ENCODE data around the gene ASAP3.

Gene ASAP3

GRCh38 chr1:23462766-23463165 is 21.2 kb downstream of the ASAP3 start:
- TF ChIP-seq CTCF (IDR thresholded peaks at IDR 0.05; ENCODE audit: borderline replicate concordance, extremely low read depth, low read length, poor library complexity, severe bottlenecking) (no peak), EZH2 (IDR thresholded peaks at IDR 0.05; ENCODE audit: borderline replicate concordance, low read depth, low read length, severe bottlenecking) (no peak)
- peaks cover 6% of the 10 kb centered on the region for H3K27me3 ChIP-seq (ENCODE audit: insufficient read depth, low read length, poor library complexity)
- no peaks in the 10 kb centered on the region for H3K9me3 ChIP-seq (ENCODE audit: insufficient read depth, low read length, severe bottlenecking)
- no peaks in the 10 kb centered on the region for H3K79me2 ChIP-seq (ENCODE audit: insufficient read depth, low read length)
- H3K36me3 ChIP-seq (ENCODE audit: insufficient read depth, low read length) = no peaks in the 10 kb centered on the region
- no peak overlapping the region for H3K4me3 ChIP-seq (ENCODE audit: low read depth in 1 of 2, low read length in 2 of 2)
- H3K9ac ChIP-seq (ENCODE audit: low read depth, low read length) = no peak overlapping the region
- H3K4me2 ChIP-seq (ENCODE audit: insufficient read depth, low read length) = no peak overlapping the region
- no peak overlapping the region for H2AFZ ChIP-seq (ENCODE audit: low read depth, low read length)
- ATAC-seq (ENCODE audit: insufficient read depth, low read depth) = no peak
- no peaks in the 10 kb centered on the region for H3K4me1 ChIP-seq (ENCODE audit: insufficient read depth, low read length)
- H4K20me1 ChIP-seq (ENCODE audit: insufficient read depth, low read length) = peaks cover 6% of the 10 kb centered on the region; the same call in 1 of the 2 replicates
- no peak for DNase-seq
- H3K27ac ChIP-seq (ENCODE audit: low read length) = no peak overlapping the region

- ATAC-seq (ENCODE audit: insufficient read depth, low read depth) = no peak
- no peaks in the 10 kb centered on the region for H3K36me3 ChIP-seq (ENCODE audit: insufficient read depth, low read length)
These were observed 22.9 kb downstream of the ASAP3 start for GRCh38 chr1:23461050-23461449.

GRCh38 chr1:23460519-23460918 is 23.5 kb downstream of the ASAP3 start:
- H3K9me3 ChIP-seq (ENCODE audit: insufficient read depth, low read length, severe bottlenecking) = no peaks in the 10 kb centered on the region
- no peak overlapping the region for H3K4me2 ChIP-seq (ENCODE audit: insufficient read depth, low read length)
- H3K27me3 ChIP-seq (ENCODE audit: insufficient read depth, low read length, poor library complexity) = peaks cover 11% of the 10 kb centered on the region
- peaks cover 3% of the 10 kb centered on the region; the same call in 1 of the 2 replicates for H4K20me1 ChIP-seq (ENCODE audit: insufficient read depth, low read length)
- H3K4me3 ChIP-seq (ENCODE audit: low read depth in 1 of 2, low read length in 2 of 2) = no peak overlapping the region
- ATAC-seq (ENCODE audit: insufficient read depth, low read depth) (no peak), DNase-seq (no peak)
- H2AFZ ChIP-seq (ENCODE audit: low read depth, low read length) = no peak overlapping the region
- H3K36me3 ChIP-seq (ENCODE audit: insufficient read depth, low read length) = no peaks in the 10 kb centered on the region
- no peaks in the 10 kb centered on the region for H3K4me1 ChIP-seq (ENCODE audit: insufficient read depth, low read length)
- H3K9ac ChIP-seq (ENCODE audit: low read depth, low read length) = no peak overlapping the region
- no peak overlapping the region for H3K27ac ChIP-seq (ENCODE audit: low read length)
- no peak for TF ChIP-seq CTCF (IDR thresholded peaks at IDR 0.05; ENCODE audit: borderline replicate concordance, extremely low read depth, low read length, poor library complexity, severe bottlenecking)
- TF ChIP-seq EZH2 (IDR thresholded peaks at IDR 0.05; ENCODE audit: borderline replicate concordance, low read depth, low read length, severe bottlenecking) = no peak
- H3K79me2 ChIP-seq (ENCODE audit: insufficient read depth, low read length) = no peaks in the 10 kb centered on the region

More at GRCh38 chr1:23461050-23461449, 22.9 kb downstream of the ASAP3 start:
- Histone ChIP-seq H4K20me1 (ENCODE audit: insufficient read depth, low read length) (peaks cover 6% of the 10 kb centered on the region; the same call in 1 of the 2 replicates), H3K9me3 (ENCODE audit: insufficient read depth, low read length, severe bottlenecking) (no peaks in the 10 kb centered on the region), H3K27ac (ENCODE audit: low read length) (no peak overlapping the region), H3K79me2 (ENCODE audit: insufficient read depth, low read length) (no peaks in the 10 kb centered on the region), H3K4me3 (ENCODE audit: low read depth in 1 of 2, low read length in 2 of 2) (no peak overlapping the region), H3K9ac (ENCODE audit: low read depth, low read length) (no peak overlapping the region), H3K4me2 (ENCODE audit: insufficient read depth, low read length) (no peak overlapping the region), H2AFZ (ENCODE audit: low read depth, low read length) (no peak overlapping the region), H3K4me1 (ENCODE audit: insufficient read depth, low read length) (no peaks in the 10 kb centered on the region), H3K27me3 (ENCODE audit: insufficient read depth, low read length, poor library complexity) (peaks cover 6% of the 10 kb centered on the region)
- TF ChIP-seq EZH2 (IDR thresholded peaks at IDR 0.05; ENCODE audit: borderline replicate concordance, low read depth, low read length, severe bottlenecking) = no peak
- no peak for TF ChIP-seq CTCF (IDR thresholded peaks at IDR 0.05; ENCODE audit: borderline replicate concordance, extremely low read depth, low read length, poor library complexity, severe bottlenecking)
- DNase-seq = no peak

- Histone ChIP-seq H3K36me3 (ENCODE audit: insufficient read depth, low read length) (no peaks in the 10 kb centered on the region), H3K27me3 (ENCODE audit: insufficient read depth, low read length, poor library complexity) (peaks cover 19% of the 10 kb centered on the region), H3K9me3 (ENCODE audit: insufficient read depth, low read length, severe bottlenecking) (no peaks in the 10 kb centered on the region), H4K20me1 (ENCODE audit: insufficient read depth, low read length) (peaks cover 9% of the 10 kb centered on the region), H3K4me2 (ENCODE audit: insufficient read depth, low read length) (no peak overlapping the region), H3K27ac (ENCODE audit: low read length) (no peak overlapping the region), H3K79me2 (ENCODE audit: insufficient read depth, low read length) (no peaks in the 10 kb centered on the region), H3K4me3 (ENCODE audit: low read depth in 1 of 2, low read length in 2 of 2) (no peak overlapping the region), H3K9ac (ENCODE audit: low read depth, low read length) (no peak overlapping the region), H3K4me1 (ENCODE audit: insufficient read depth, low read length) (no peaks in the 10 kb centered on the region), H2AFZ (ENCODE audit: low read depth, low read length) (no peak overlapping the region)
- TF ChIP-seq EZH2 (IDR thresholded peaks at IDR 0.05; ENCODE audit: borderline replicate concordance, low read depth, low read length, severe bottlenecking) (no peak), CTCF (IDR thresholded peaks at IDR 0.05; ENCODE audit: borderline replicate concordance, extremely low read depth, low read length, poor library complexity, severe bottlenecking) (no peak)
- no peak for ATAC-seq (ENCODE audit: insufficient read depth, low read depth)
- DNase-seq = no peak
These were observed 24.6 kb downstream of the ASAP3 start for GRCh38 chr1:23459338-23459757.
